NCI-H2107 treated with DMSO at 0.1 percent for 48 hours (cell line): Measurements from ENCODE around the gene SOBP.
"Not testable (repeated sequence)": the region's sequence is repeated elsewhere in the genome, so short reads cannot be mapped to it uniquely, and the experiment has no call there.

Experiments
- DNase-seq: peaks from one replicate; lab custom pipeline; 2025; ENCODE audit not compliant: unreplicated experiment; lab: John Stamatoyannopoulos, UW

Gene SOBP, protein sequence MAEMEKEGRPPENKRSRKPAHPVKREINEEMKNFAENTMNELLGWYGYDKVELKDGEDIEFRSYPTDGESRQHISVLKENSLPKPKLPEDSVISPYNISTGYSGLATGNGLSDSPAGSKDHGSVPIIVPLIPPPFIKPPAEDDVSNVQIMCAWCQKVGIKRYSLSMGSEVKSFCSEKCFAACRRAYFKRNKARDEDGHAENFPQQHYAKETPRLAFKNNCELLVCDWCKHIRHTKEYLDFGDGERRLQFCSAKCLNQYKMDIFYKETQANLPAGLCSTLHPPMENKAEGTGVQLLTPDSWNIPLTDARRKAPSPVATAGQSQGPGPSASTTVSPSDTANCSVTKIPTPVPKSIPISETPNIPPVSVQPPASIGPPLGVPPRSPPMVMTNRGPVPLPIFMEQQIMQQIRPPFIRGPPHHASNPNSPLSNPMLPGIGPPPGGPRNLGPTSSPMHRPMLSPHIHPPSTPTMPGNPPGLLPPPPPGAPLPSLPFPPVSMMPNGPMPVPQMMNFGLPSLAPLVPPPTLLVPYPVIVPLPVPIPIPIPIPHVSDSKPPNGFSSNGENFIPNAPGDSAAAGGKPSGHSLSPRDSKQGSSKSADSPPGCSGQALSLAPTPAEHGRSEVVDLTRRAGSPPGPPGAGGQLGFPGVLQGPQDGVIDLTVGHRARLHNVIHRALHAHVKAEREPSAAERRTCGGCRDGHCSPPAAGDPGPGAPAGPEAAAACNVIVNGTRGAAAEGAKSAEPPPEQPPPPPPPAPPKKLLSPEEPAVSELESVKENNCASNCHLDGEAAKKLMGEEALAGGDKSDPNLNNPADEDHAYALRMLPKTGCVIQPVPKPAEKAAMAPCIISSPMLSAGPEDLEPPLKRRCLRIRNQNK

DNA sequence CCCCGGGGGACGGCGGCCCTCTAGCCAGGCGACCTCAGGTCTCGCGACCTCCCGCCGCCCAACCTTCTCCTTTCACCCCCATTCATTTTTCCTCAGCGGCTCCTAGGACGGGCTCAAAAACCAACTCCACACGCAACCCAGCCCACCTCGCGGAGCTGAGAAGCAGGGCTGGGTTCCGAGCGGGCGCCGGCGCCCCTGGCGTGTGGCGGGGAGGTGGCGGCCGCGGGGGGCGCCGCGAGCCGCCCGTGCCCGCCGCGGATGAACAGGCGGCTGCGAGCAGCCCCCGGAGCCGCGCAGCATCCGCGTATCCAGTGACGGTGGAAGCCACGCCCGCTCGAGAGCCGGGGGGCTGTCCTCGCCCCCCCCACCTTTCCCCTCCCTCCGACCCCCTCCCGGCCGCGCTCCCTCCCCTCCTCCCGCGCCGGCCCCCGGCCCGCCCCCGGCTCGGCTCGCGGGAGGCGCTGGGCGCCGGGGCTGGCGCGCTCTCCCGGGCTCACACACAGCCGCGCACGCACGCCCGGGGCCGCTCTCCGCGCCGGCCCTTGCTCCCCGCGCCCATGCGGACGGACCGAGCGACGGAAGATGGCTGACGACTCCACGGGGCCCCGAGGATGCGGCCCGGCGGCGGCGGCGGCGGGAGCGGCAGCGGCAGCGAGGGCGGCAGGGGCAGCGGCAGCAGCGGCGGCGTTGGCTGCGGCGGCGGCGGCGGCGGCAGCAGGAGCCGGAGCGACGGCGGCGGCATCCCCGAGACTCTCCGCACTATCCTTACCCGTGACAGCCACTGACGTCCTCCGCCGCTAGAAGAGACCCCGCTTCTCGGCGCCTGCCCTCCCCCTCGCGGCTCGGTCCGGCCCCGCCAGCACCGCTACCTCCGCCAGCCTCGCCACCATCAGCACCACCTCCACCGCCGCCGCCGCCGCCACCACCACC is at the start of gene SOBP:
SOBP (plus strand) TSS at position 482 of the 930 bp plus-strand sequence. CDS start 500 bp downstream, outside the sequence.
- peak; percentile 26 for DNase-seq

DNA sequence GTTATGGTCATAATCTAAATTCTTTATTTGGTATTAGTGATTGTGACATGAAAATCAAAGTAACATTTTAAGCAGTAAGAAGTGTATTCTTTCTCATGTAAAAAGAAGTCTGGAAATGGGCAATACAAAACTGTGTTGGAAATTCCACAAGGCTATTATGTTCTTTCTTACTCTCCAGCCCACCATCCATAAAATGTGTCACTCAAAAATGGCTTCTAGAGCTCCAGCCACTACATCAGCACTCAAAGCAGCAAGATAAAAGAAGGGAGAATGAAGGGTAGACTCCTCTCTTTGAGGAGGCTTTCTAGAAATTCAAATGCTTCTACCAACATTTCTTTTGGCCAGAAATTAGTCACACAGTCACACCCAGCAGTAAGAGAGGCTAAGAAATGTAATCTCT is 49.0 kb upstream of the SOBP start:
- DNase-seq: no peak

DNA sequence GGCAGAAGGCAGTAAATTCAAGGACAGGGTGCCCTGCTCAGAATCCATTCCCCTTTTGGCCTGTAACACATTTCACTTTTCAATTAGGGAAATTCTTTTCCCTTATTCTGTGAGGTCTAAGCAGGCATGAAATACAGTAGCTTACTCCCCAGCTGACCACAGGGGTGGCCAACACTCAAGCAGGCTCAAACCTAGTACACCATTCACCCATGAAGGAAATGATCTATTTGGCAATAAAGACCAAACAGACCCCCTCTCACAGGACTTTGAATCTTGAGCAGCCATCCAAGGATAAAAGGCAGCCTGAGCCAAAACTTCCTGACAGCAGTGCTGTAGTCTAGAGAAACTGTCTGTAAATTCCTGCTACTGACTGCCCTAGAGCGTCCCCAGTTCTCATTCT is 48.2 kb upstream of the SOBP start:
- no peak for DNase-seq

DNA sequence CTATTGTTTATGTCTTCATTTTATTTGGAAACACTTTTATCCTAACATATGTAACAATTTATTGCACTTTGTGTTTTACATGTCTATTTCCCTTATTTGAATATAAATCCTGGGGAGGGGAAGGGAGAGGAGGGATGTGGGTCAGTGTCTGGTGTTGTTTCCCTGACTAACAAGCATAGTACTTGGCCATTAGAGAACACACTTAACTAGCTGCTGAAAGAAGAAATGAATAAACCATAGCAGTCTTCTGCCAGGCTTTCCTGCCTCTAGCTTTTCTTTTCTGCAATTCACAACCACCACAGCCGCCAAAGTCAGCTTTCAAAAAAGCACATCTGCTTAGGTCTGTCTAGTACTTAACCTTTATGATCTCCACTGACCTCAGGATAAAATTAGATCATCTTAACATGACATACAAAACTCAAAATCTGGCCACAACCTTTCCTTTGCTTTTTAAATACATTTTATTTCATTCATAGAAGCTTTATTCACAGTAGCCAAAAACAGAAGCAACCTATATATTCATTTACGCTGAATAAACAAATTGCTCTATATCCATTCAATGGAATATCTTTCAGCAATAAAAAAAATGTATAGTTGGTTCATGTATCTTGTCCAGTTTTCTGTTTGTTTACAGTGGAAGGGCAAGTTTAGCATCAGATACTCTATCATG is 46.8 kb upstream of the SOBP start:
- DNase-seq: no peak

DNA sequence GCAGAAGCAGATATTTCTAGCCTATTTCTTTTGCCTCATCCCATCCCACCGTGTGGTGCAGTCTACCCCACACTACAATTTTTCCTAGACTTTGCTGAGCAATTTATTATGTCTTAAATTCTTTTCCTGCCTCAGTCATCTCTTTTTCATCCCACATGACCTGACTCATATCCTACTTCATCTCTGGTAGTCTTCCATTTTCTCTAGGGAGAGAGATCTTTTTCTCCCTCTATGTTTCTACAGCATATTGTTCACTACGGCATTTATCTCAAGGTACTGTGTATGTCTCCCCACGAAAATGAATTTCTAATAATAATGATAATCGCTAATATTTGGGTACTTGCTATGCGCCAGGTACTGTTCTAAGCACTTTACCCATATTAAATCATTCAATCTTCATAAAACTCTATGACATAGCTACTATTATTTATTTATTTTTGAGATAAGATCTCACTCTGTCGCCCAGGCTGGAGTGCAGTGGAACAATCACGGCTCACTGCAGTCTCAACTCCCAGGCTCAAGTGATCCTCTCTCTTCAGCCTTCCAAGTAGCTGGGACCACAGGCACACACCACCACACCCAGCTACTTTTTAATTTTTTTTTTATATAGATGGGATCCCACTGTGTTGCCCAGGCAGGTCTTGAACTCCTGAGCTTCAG is 46.2 kb upstream of the SOBP start:
- DNase-seq: no peak

DNA sequence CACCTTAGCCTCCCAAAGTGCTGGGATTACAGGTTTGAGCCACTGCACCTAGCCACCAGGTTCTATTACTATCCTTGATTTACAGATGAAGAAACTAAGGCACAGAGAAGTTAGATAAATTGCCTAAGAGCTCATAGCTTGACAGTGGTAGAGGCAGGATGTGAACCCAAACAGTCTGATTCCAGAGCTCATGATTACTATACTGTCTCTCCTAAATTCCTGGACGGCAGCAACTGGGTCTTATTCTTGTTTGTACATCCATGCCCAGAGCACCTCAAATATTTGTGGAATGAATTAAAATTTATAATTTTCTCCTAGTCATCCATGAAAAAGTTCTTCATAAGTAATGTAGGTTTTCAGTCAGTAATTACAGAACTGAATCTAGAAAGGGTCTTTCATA is 45.6 kb upstream of the SOBP start:
- no peak for DNase-seq

DNA sequence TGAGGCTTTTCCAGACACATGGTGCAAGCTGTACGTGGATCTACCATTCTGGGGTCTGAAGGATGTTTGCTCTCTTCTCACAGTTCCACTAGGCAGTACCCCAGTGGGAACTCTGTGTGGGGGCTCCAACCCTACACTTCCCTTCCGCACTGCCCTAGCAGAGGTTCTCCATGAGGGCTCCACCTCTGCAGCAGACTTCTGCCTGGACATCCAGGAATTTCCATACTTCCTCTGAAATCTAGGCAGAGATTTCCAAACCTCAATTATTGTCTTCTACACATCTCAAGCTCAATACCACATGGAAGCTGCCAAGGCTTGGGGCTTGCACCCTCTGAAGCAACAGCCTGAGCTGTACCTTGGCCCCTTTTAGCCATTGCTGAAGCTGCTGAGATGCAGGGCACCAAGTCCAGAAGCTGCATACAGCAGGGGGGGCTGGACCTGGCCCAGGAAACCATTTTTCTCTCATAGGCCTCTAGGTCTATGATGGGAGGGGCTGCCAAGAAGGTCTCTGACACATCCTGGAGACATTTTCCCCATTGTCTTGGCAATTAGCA is 42.2 kb upstream of the SOBP start:
- no peak for DNase-seq

DNA sequence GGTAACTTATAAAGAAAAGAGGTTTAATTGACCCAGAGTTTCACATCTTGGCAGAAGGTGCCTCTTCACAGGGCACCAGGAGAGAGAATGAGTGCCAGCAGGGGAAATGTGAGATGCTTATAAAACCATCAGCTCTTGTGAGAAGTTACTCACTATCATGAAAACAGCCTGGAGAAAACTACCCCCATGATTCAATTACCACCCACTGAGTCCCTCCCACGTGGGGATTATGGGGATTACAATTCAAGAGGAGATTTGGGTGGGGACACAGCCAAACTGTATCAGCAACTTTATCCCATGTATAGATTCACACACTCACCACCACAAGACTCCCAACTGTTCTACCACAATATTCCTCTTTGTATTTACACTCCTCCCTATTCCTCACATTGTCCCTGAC is 41.1 kb upstream of the SOBP start:
- no peak for DNase-seq

DNA sequence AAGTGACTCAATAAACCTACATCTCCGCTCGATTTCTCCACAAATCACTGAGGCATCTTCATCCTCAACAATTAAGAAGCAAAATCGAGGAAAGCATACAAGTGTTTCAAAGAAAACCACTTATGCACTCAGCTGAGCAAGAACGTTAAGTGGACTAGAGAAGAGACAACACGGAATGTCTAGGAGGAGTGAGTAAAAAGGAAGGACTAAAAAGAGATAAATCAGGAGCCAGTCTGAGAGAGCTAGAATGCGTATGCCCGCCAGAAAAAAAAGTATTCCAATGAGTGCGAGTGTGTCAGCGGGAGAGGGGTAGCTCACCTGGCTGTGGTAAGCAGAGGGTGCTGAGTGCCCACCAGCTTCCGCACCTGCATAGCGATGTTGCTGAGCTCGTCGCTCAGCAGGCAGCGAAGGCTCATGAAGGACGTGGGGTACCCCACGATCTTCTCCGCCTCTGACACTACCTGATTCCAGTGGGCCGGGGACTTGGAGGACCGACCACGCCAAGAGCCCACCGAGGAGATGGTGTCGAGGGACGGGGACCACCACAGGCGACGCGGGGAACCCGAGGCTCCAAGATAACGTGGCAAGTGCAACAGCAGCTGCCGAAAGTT is 31.1 kb upstream of the SOBP start:
- peak; percentile 36 for DNase-seq

DNA sequence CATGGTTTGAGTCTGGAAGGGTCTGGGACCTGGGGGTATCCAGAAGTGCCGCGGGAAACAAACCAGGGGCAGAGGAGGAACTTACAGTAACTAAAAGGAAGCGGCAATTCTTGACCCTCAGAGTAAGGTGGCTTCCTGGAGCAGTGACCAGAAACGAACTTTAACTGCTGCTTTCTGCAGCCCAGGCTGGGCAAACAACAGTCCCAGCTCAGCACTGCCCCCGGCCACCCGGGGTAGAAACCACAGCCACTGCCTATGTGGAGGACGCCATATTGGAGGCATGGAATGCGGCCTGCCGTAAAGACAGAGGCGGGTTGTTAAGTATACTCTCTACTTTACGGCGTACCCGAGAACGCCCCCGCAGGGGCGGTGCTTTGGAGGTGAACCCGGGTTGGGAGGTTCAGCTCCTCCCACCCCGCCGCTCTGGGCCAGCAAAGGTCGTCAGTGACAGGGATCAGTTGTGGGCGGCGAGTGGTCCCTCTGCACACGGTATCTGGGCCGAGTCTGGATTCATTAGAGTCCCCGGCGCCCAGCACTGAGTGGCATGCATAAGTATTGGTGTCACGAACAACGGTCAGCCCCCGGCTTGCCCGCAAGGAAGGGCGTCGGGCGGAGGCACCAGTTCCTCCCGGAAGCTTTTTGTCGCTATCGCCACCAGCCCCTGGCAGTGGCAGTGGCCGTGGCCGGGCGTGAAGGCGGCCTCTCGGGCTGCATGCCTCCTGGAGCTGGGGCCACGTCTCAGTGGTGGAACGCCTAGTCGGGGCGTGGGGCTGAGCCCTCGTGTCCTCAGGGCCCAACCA is 30.4 kb upstream of the SOBP start, which contains the start of gene PDSS2:
PDSS2 (minus strand) TSS at position 282 of the 800 bp plus-strand sequence; CDS start at position 3, 279 bp downstream.
- peak; percentile 90 for DNase-seq

DNA sequence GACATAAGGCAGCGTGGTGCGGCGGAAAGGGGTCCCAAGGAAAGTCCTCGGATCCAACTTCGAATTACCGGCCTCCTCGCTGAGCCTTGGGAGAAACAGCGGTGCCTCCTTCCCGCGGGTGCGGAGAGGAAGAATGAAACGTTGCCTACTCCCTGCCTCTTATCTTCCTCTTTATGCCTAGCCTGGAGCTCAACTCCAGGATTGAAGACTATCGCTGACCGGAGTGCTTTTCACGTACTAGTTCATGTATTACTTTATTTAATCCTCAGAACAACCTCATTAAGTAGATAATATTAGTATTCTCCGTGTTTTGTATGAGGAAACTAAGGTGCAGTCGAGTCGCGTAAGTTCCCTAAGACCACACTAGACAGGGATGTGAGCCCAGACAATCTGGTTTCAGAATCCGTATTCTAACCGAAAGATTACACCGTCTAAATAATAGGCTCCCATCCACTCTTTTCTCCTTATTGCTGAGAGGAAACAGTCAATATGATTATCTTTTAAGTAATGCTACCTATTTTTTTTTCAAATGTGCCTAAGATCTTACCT is 29.8 kb upstream of the SOBP start:
- DNase-seq: no peak

DNA sequence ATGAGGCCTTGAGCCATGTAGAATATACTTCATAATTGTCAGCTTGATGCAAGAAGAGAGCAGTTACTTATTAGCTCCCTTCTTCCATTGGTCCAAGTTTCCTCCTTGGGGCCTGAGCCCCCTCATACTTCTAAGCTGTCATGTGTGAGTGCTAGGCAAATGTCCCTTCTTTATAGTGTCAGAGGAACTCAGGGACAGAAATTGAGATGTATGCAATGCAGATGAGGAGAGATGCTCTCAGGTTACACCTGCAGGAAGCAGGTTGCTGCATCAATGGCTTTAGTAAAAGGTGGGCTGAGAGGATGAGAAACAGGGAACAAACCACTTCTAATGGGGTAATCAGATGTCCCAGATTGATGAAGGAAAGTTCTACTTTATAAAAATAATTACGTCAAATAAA is 23.9 kb upstream of the SOBP start:
- no peak for DNase-seq

DNA sequence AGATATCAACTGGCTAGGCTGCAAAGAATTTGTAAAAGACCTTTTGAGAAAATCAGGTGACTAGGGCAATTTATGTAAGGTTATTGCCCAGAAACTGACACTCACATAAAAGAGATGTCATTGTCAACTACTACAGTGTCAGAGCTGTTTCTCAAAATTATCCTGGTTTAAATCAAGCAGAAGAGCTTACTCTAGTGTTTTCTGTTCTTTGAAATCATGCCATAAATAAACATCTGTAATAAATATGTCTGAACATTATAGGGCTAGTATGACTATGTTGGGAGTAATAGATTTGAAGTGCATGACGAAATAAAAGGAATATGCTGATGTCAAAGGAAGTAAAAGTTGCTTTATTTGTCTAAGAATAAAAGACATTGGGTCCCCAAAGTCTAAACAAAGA is 19.6 kb upstream of the SOBP start:
- no peak for DNase-seq

DNA sequence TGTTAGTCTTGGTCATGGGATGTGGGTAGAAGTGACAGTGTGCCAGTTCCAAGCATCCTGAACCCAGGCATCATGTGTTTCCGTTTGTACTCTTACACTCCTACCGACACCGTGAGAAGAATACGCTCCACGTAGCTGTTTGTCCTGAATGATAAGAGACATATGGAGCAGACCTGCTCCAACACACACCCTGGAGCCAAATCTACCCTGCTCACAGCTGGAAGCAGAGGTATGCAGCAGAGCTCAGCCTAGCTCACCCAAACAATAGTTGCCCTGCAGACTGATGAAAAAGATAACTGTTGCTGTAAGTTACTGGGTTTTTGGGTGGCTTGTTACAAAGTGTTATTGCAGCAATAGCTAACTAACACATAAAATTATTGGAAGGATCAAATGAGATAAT is 16.3 kb upstream of the SOBP start:
- DNase-seq: no peak

DNA sequence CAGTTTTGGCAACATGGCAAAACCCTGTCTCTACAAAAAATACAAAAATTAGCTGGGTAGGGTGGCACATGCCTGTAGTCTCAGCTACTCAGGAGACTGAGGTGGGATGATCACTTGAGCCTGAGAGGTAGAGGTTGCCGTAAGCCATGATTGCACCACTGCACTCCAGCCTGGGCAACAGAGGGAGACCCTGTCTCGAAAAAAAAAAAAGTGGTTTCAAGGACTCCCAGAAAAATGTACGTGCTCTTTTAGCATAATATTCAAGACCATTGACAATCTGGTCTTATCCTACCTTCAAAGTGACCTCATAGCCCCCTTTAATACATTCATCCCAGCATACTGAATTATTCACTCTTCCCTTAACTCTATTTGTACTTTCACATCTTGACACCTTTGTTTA is 14.6 kb upstream of the SOBP start:
- not testable (repeated sequence) for DNase-seq

DNA sequence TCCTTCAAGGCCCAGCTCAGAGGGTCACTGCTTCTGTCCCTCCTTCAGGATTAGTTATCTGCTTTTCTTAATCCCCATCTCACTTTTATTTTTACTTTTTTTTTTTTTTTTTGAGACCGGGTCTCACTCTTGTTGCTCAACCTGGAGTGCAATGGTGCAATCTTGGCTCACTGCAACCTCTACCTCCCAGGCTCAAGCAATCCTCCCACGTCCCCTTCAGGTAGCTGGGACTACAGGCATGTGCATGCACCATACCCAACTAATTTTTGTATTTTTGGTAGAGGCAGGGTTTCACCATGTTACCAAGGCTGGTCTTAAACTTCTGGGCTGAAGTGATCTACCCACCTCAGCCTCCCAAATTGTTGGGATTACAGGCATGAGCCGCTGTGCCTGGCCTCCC is 14.1 kb upstream of the SOBP start:
- DNase-seq: not testable (repeated sequence)

DNA sequence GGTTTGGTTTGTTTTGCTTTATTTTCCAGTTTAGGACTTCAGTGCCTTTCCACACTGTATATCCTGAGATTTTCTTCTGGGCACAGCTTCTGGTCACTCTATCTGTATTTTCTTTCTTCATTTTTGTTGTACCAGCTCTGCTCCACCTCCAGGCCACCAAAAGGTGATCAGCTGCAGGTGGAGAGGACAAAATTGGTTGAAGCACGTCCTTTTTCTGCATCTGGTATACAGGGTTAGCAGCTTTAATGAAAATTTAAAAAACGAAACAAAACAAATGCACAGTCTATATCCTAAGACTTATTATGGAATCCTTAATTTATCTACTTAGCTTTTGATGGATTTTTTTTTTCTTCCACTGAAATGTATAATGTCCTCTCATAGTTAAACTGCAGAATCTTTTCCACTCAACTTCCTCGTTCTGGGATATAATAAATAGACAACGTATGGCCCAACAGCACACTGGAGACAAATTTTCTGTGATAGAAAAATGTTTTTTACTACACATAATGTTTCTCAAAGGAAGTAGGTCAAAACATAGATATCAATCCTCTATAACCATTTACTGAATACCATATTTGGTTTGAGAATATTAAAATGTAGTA is 10.7 kb upstream of the SOBP start:
- no peak for DNase-seq

DNA sequence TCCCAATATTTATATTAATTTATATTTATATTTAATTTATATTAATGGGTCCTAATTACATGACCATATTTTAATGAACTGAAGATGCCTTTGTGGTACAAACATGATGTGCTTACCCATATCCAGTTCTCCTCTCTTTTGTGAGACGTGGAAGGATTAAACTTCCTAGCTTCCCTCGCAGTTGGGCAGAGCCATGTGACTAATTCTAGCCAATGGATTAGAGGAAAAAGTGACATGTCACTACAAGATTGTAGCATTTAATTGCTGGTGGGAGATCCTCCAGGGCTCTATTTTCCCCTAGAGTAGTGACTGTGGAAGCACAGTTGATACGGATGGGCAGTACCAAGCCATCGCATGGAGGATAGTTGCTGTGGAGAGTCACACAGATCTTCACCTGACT is 4.8 kb upstream of the SOBP start:
- no peak for DNase-seq
